Fibroblast of skin of abdomen (primary cell): ENCODE results near the gene SGMS1.

Source experiments
- DNase-seq: peaks from one replicate; pipeline ENCODE4 v3.0.0-alpha.2; 2013

The SGMS1 gene

GRCh38 chr10:50326172-50326555, 297.6 kb downstream of the SGMS1 start:
- DNase-seq: no peak

- DNase-seq: peak; percentile 95
Measured at GRCh38 chr10:50325449-50326171, 298.1 kb downstream of the SGMS1 start.

GRCh38 chr10:50324680-50325393, 298.9 kb downstream of the SGMS1 start:
- no peak for DNase-seq

GRCh38 chr10:50324046-50324445, 299.7 kb downstream of the SGMS1 start:
- DNase-seq: no peak

- DNase-seq: peak; percentile 38
Measured at GRCh38 chr10:50322077-50322476, 301.7 kb downstream of the SGMS1 start.

- DNase-seq: no peak
Measured at GRCh38 chr10:50318129-50318528, 305.6 kb downstream of the SGMS1 start.

GRCh38 chr10:50316695-50317648, 306.8 kb downstream of the SGMS1 start:
- DNase-seq: no peak

GRCh38 chr10:50316174-50316573, 307.6 kb downstream of the SGMS1 start:
- no peak for DNase-seq

- no peak for DNase-seq
Measured at GRCh38 chr10:50315424-50315823, 308.3 kb downstream of the SGMS1 start.

- no peak for DNase-seq
Measured at GRCh38 chr10:50314169-50315071, 309.3 kb downstream of the SGMS1 start.

GRCh38 chr10:50312464-50313437, 311.0 kb downstream of the SGMS1 start:
- peak; percentile 49 for DNase-seq

GRCh38 chr10:50310560-50311174, 313.1 kb downstream of the SGMS1 start:
- DNase-seq: no peak

- no peak for DNase-seq
Measured at GRCh38 chr10:50309342-50309741, 314.4 kb downstream of the SGMS1 start.

GRCh38 chr10:50304660-50305059, 319.1 kb downstream of the SGMS1 start:
- DNase-seq: no peak

- no peak for DNase-seq
Measured at GRCh38 chr10:50299948-50300669, 323.6 kb downstream of the SGMS1 start.

- no peak for DNase-seq
Measured at GRCh38 chr10:50295367-50295766, 328.4 kb downstream of the SGMS1 start.

GRCh38 chr10:50294582-50294981, 329.2 kb downstream of the SGMS1 start:
- no peak for DNase-seq

GRCh38 chr10:50293513-50294313, 330.0 kb downstream of the SGMS1 start:
- no peak for DNase-seq
